IMR-90 (cell line): Measurements from ENCODE around the gene NHSL2. TPM values are rescaled to one million over a fixed set of nuclear protein-coding genes. Genes with fewer than 3 reads are reported as not detected.

Experiments used
- ATAC-seq: fragments of 200-7000 bp; cut with Tn5 transposase; 2 replicates; pipeline ENCODE4 v1.9.1; 2020; ENCODE audit warnings: low read depth, mild to moderate bottlenecking, moderate library complexity
- BruUV-seq: library from RNA; stranded (reverse); fragments of 400-500 nt; replicated peaks from 2 replicates; lab custom pipeline; 2021; lab: Mats Ljungman, UMichigan
- CTCF ChIA-PET: fragments of 300-600 bp; formaldehyde crosslinking; extraction: SDS; loops from one replicate; lab custom pipeline; 2021; ENCODE audit warnings: antibody characterized with exemption; lab: Yijun Ruan, JAX
- POLR2A ChIA-PET: fragments of 300-600 bp; sonication (Branson Sonifier 250); formaldehyde crosslinking; loops from one replicate; lab custom pipeline; 2022; ENCODE audit warnings: antibody characterized with exemption; ENCODE audit not compliant: unreplicated experiment; lab: Charles Lee
- DNase-seq: peaks from one replicate; pipeline ENCODE4 v3.0.0; 2013
- H2AFZ ChIP-seq: replicated peaks from 2 replicates; pipeline ENCODE3; 2013; ENCODE audit warnings: low read length, mild to moderate bottlenecking; ENCODE audit not compliant: poor library complexity
- H2AK5ac ChIP-seq: 2 replicates; pipeline ENCODE4 v1.6.1; 2013; ENCODE audit warnings: low read depth, low read length, inconsistent platforms
- H2AK9ac ChIP-seq: replicated peaks from 2 replicates; pipeline ENCODE3; 2013; ENCODE audit warnings: mild to moderate bottlenecking, low read depth, low read length, moderate library complexity; ENCODE audit not compliant: poor library complexity
- H2BK120ac ChIP-seq: 2 replicates; pipeline ENCODE4 v1.6.1; 2013; ENCODE audit warnings: low read depth, low read length, inconsistent platforms
- H2BK15ac ChIP-seq: 3 replicates; pipeline ENCODE4 v1.6.1; 2013; ENCODE audit warnings: low read depth, low read length, inconsistent platforms
- H2BK20ac ChIP-seq: 2 replicates; pipeline ENCODE4 v1.6.1; 2013; ENCODE audit warnings: low read depth, mild to moderate bottlenecking, inconsistent platforms, low read length, moderate library complexity
- H2BK5ac ChIP-seq: 2 replicates; pipeline ENCODE4 v1.6.1; 2013; ENCODE audit warnings: mild to moderate bottlenecking, low read depth, low read length, inconsistent platforms; ENCODE audit not compliant: poor library complexity, severe bottlenecking
- H3K14ac ChIP-seq: replicated peaks from 2 replicates; pipeline ENCODE4 v1.6.1; 2013; ENCODE audit warnings: low read depth, low read length, inconsistent platforms
- H3K18ac ChIP-seq: 2 replicates; pipeline ENCODE4 v1.6.1; 2013; ENCODE audit warnings: low read depth, low read length, control low read depth
- H3K23ac ChIP-seq: 2 replicates; pipeline ENCODE4 v1.6.1; 2013; ENCODE audit warnings: low read depth, low read length, inconsistent platforms
- H3K27ac ChIP-seq: 2 replicates; pipeline ENCODE4 v1.5.1; 2013; ENCODE audit warnings: mild to moderate bottlenecking, control low read depth, low read length; ENCODE audit not compliant: insufficient read depth
- H3K27me3 ChIP-seq: 2 replicates; pipeline ENCODE4 v1.6.1; 2013; ENCODE audit warnings: low read length; ENCODE audit not compliant: control insufficient read depth, insufficient read depth
- H3K36me3 ChIP-seq: 2 replicates; pipeline ENCODE4 v1.6.1; 2013; ENCODE audit warnings: low read length, mixed read lengths; ENCODE audit not compliant: control insufficient read depth, insufficient read depth
- H3K4ac ChIP-seq: 2 replicates; pipeline ENCODE4 v1.6.1; 2013; ENCODE audit warnings: low read depth, low read length, inconsistent platforms
- H3K4me1 ChIP-seq: 2 replicates; pipeline ENCODE4 v1.6.1; 2013; ENCODE audit warnings: low read length, mixed read lengths; ENCODE audit not compliant: control insufficient read depth, insufficient read depth
- H3K4me2 ChIP-seq: 2 replicates; pipeline ENCODE4 v1.6.1; 2013; ENCODE audit warnings: low read depth, mild to moderate bottlenecking, control low read depth, low read length, moderate library complexity
- H3K4me3 ChIP-seq: 2 replicates; pipeline ENCODE4 v1.5.1; 2013; ENCODE audit warnings: low read depth, mild to moderate bottlenecking, control low read depth, low read length, moderate library complexity; ENCODE audit not compliant: insufficient read depth
- H3K56ac ChIP-seq: 2 replicates; pipeline ENCODE4 v1.6.1; 2013; ENCODE audit warnings: low read length, inconsistent platforms; ENCODE audit not compliant: insufficient read depth; ENCODE audit errors: extremely low read depth
- H3K79me1 ChIP-seq, 2 experiments: 2 replicates each; pipeline ENCODE4 v1.6.1; 2013; ENCODE audit warnings: low read length in 2 of 2, inconsistent platforms in 1 of 2, low read depth in 1 of 2
- H3K9ac ChIP-seq: 2 replicates; pipeline ENCODE4 v1.6.1; 2013; ENCODE audit warnings: low read depth, low read length, control low read depth
- H3K9me1 ChIP-seq: 2 replicates; pipeline ENCODE4 v1.6.1; 2013; ENCODE audit warnings: low read length, inconsistent platforms; ENCODE audit not compliant: insufficient read depth
- H3K9me3 ChIP-seq: 2 replicates; pipeline ENCODE4 v1.6.1; 2013; ENCODE audit warnings: low read length; ENCODE audit not compliant: control insufficient read depth, insufficient read depth
- H4K20me1 ChIP-seq: 2 replicates; pipeline ENCODE4 v1.6.1; 2013; ENCODE audit warnings: low read length, inconsistent platforms; ENCODE audit not compliant: insufficient read depth
- H4K5ac ChIP-seq: 2 replicates; pipeline ENCODE4 v1.6.1; 2013; ENCODE audit warnings: mild to moderate bottlenecking, low read depth, low read length, control low read depth
- H4K8ac ChIP-seq, 2 experiments: 2 replicates each; pipeline ENCODE4 v1.6.1; 2013; ENCODE audit warnings: low read depth in 2 of 2, low read length in 2 of 2, control low read depth in 1 of 2, inconsistent platforms in 1 of 2
- H4K91ac ChIP-seq: 2 replicates; pipeline ENCODE4 v1.6.1; 2013; ENCODE audit warnings: low read depth, low read length, inconsistent platforms; ENCODE audit not compliant: insufficient read depth
- BHLHE40 ChIP-seq: fragments of 150-350 bp; IDR thresholded peaks from 2 replicates; pipeline ENCODE4 v1.6.1; 2016; ENCODE audit warnings: mild to moderate bottlenecking, low read depth, low read length
- CTCF ChIP-seq: conservative IDR thresholded peaks from 2 replicates; pipeline ENCODE4 v1.5.1; 2012; ENCODE audit warnings: mild to moderate bottlenecking, low read depth, low read length, improper control_type of control experiment
- ELK1 ChIP-seq: fragments of 150-350 bp; IDR thresholded peaks from 2 replicates; pipeline ENCODE4 v1.6.1; 2016; ENCODE audit warnings: low read depth, mild to moderate bottlenecking, low read length, moderate library complexity, borderline replicate concordance
- FOS ChIP-seq: fragments of 150-350 bp; IDR thresholded peaks from 2 replicates; pipeline ENCODE4 v1.6.1; 2016; ENCODE audit warnings: low read depth, low read length
- MAFK ChIP-seq: IDR thresholded peaks from 2 replicates; pipeline ENCODE4 v1.6.1; 2012; ENCODE audit warnings: low read depth, low read length, improper control_type of control experiment
- MXI1 ChIP-seq: IDR thresholded peaks from 2 replicates; pipeline ENCODE4 v1.6.1; 2012; ENCODE audit warnings: low read depth, mild to moderate bottlenecking, low read length, moderate library complexity, borderline replicate concordance
- NFE2L2 ChIP-seq: fragments of 150-350 bp; IDR thresholded peaks from 2 replicates; pipeline ENCODE4 v1.6.1; 2016; ENCODE audit warnings: low read depth, mild to moderate bottlenecking, low read length
- POLR2A ChIP-seq: IDR thresholded peaks from 2 replicates; pipeline ENCODE4 v1.6.1; 2012; ENCODE audit warnings: mild to moderate bottlenecking, low read depth, low read length
- RAD21 ChIP-seq: IDR thresholded peaks from 2 replicates; pipeline ENCODE4 v1.6.1; 2012; ENCODE audit warnings: low read length, improper control_type of control experiment
- RCOR1 ChIP-seq: IDR thresholded peaks from 2 replicates; pipeline ENCODE4 v1.6.1; 2012; ENCODE audit warnings: mild to moderate bottlenecking, low read length, improper control_type of control experiment; ENCODE audit not compliant: insufficient replicate concordance
- RFX5 ChIP-seq: IDR thresholded peaks from 2 replicates; pipeline ENCODE4 v1.8.0; 2012; ENCODE audit warnings: low read depth, mild to moderate bottlenecking, low read length, moderate library complexity
- SMC3 ChIP-seq: fragments of 150-350 bp; IDR thresholded peaks from 2 replicates; pipeline ENCODE4 v1.6.1; 2016; ENCODE audit warnings: low read depth, mild to moderate bottlenecking, antibody characterized with exemption, low read length, moderate library complexity
- USF2 ChIP-seq: fragments of 150-350 bp; IDR thresholded peaks from 2 replicates; pipeline ENCODE4 v1.6.1; 2017; ENCODE audit warnings: mild to moderate bottlenecking, antibody characterized with exemption, low read length, low read depth
- WGBS, 2 experiments: methylation state at CpG; one replicate each; pipeline versions ENCODE4 v1.1.5 to v1.1.7; 2013; ENCODE audit warnings: missing lambda C conversion rate in 2 of 2; ENCODE audit not compliant: insufficient read length in 1 of 2; ENCODE audit errors: extremely low coverage in 2 of 2; 5-methylcytosine and 5-hydroxymethylcytosine counted together
- dilution Hi-C: fragments of 300-500 bp; cut with HindIII; formaldehyde crosslinking; loops from one replicate; pipeline ENCODE4 v1.14.3; 2018; ENCODE audit warnings: low sequenced_read_pairs; ENCODE audit not compliant: unreplicated experiment
- in situ Hi-C: fragments of 300-500 bp; cut with MboI; formaldehyde crosslinking; loops from 3 replicates; pipeline ENCODE4 v1.14.3; 2019; ENCODE audit warnings: low sequenced_read_pairs, inconsistent platforms, mixed read lengths
- intact Hi-C: fragments of 100-400 bp; cut with micrococcal nuclease; formaldehyde crosslinking; loops from 2 replicates; pipeline ENCODE4 v1.10.0; 2022
- polyA plus RNA-seq, 3 experiments: library from polyadenylated mRNA; depleted of rRNA; stranded (reverse); fragments of >200 nt; gene quantifications; 2 replicates each; pipeline ENCODE4 v1.2.3, GENCODE V29; 2012; ENCODE audit warnings: low replicate concordance in 1 of 3
- total RNA-seq: library from RNA; depleted of rRNA; stranded (reverse); fragments of >200 nt; gene quantifications from 2 replicates; pipeline ENCODE4 v1.2.3, GENCODE V29; 2012

The NHSL2 gene
- total and polyA plus RNA-seq, 2 of the 4 experiments (the other 2 are of a cell fraction), result 0.72 to 0.75 TPM

- H2BK5ac ChIP-seq, result no peak overlapping the region
- in situ Hi-C loops, result no loop called here
- H3K4me2 ChIP-seq, result no peak overlapping the region
- ChIA-PET CTCF (no interaction called here), POLR2A (no interaction called here)
- no TSS peak for BruUV-seq
- ATAC-seq (no peak; the same call in 1 of the 2 replicates), DNase-seq (no peak)
- no peaks in the 10 kb centered on the region for H3K36me3 ChIP-seq
- peaks cover 61% of the 10 kb centered on the region for H3K27me3 ChIP-seq
- dilution Hi-C loops, result no loop called here
- H3K27ac ChIP-seq, result no peak overlapping the region
- H2BK120ac ChIP-seq, result no peak overlapping the region
- peaks cover 7% of the 10 kb centered on the region; the same call in 1 of the 2 replicates for H3K4me1 ChIP-seq
- no peak overlapping the region for H2BK20ac ChIP-seq
- no peak overlapping the region for H2AK5ac ChIP-seq
- no peaks in the 10 kb centered on the region for H3K9me1 ChIP-seq
- no peak overlapping the region for H3K18ac ChIP-seq
- no peak overlapping the region for H3K9ac ChIP-seq
- H2BK15ac ChIP-seq, result no peak overlapping the region
- no peak overlapping the region for H2AK9ac ChIP-seq
- H3K4me3 ChIP-seq, result no peak overlapping the region
- no peak overlapping the region for H3K14ac ChIP-seq
- H4K91ac ChIP-seq, result no peak overlapping the region
- 0 out of 2 replicates have a peak, but pooled peaks cover 6% of the 10 kb centered on the region for H4K20me1 ChIP-seq
- no peaks in the 10 kb centered on the region for H3K9me3 ChIP-seq
- H3K4ac ChIP-seq, result no peak overlapping the region
- no peak overlapping the region for H3K56ac ChIP-seq
- H4K5ac ChIP-seq, result no peak overlapping the region
- H3K23ac ChIP-seq, result no peak overlapping the region
- 89% methylated on average over 3 of the region's 9 CpGs; no CpG with 5 or more reads in 1 of the 2 experiments for WGBS, 2 experiments
- H3K79me1 ChIP-seq, result no peaks in the 10 kb centered on the region
- TF ChIP-seq USF2 (no peak), POLR2A (no peak), BHLHE40 (no peak), RAD21 (no peak), NFE2L2 (no peak), RFX5 (no peak), CTCF (no peak), RCOR1 (no peak), MAFK (no peak), FOS (no peak), MXI1 (no peak), ELK1 (no peak), SMC3 (no peak)
- no peak overlapping the region for H4K8ac ChIP-seq
- intact Hi-C loops, result no loop called here
- H2AFZ ChIP-seq, result no peak overlapping the region
Measured at GRCh38 chrX:72045552-72046277, 135.1 kb downstream of the NHSL2 start.
